ENCODE results near the gene MTLN. TPM values are rescaled to one million over a fixed set of nuclear protein-coding genes. Genes with fewer than 3 reads are reported as not detected.
"Not testable (repeated sequence)": the region's sequence is repeated elsewhere in the genome, so short reads cannot be mapped to it uniquely, and the experiment has no call there.

MTLN gene
- total RNA-seq, 1 donor from 2014 or later = 17.3 TPM

GRCh38 chr2:110221938-110222337, 9.6 kb upstream of the MTLN start:
- Mint-ChIP-seq H3K4me1 (ENCODE audit: low read depth) (peaks cover 10% of the 10 kb centered on the region), H3K27me3 (ENCODE audit: low read depth) (peaks cover 56% of the 10 kb centered on the region)

DNA sequence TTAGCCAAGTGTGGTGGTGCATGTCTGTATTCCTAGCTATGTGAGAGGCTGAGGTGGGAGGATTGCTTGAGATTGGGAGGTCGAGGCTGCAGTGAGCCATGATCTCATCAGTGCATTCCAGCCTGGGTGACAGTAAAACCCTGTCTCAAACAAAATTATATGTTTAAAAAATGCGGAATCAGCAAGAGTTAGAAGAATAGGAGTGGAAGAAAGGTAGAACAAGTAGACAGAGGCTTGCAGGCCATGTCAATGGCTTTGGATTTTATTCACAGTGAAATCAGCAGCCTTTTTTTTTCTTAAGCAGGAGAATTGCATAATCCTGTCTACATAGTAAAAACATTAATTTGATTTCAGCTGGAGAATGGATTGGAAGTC, 7.8 kb upstream of the MTLN start:
- no peak for DNase-seq (ENCODE audit: low spot score)
- TF ChIP-seq, protein P1, sequence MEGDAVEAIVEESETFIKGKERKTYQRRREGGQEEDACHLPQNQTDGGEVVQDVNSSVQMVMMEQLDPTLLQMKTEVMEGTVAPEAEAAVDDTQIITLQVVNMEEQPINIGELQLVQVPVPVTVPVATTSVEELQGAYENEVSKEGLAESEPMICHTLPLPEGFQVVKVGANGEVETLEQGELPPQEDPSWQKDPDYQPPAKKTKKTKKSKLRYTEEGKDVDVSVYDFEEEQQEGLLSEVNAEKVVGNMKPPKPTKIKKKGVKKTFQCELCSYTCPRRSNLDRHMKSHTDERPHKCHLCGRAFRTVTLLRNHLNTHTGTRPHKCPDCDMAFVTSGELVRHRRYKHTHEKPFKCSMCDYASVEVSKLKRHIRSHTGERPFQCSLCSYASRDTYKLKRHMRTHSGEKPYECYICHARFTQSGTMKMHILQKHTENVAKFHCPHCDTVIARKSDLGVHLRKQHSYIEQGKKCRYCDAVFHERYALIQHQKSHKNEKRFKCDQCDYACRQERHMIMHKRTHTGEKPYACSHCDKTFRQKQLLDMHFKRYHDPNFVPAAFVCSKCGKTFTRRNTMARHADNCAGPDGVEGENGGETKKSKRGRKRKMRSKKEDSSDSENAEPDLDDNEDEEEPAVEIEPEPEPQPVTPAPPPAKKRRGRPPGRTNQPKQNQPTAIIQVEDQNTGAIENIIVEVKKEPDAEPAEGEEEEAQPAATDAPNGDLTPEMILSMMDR (IDR thresholded peaks at IDR 0.05) = no peak
- Mint-ChIP-seq H3K9me3 (ENCODE audit: low read depth) (peaks cover 3% of the 10 kb centered on the region), H3K4me3 (ENCODE audit: unreplicated experiment) (no peak overlapping the region), H3K4me1 (ENCODE audit: low read depth) (peaks cover 10% of the 10 kb centered on the region), H3K36me3 (ENCODE audit: low read depth) (peaks cover 1% of the 10 kb centered on the region), H3K27me3 (ENCODE audit: low read depth) (peaks cover 61% of the 10 kb centered on the region), H3K27ac (ENCODE audit: unreplicated experiment) (no peak overlapping the region)

More at GRCh38 chr2:110221938-110222337, 9.6 kb upstream of the MTLN start:
- H3K27ac Mint-ChIP-seq (ENCODE audit: unreplicated experiment) = no peak overlapping the region
- TF ChIP-seq, protein P1 (IDR thresholded peaks at IDR 0.05) = no peak
- H3K9me3 Mint-ChIP-seq (ENCODE audit: low read depth) = peaks cover 3% of the 10 kb centered on the region
- no peak for DNase-seq (ENCODE audit: low spot score)
- H3K4me3 Mint-ChIP-seq (ENCODE audit: unreplicated experiment) = no peak overlapping the region
- H3K36me3 Mint-ChIP-seq (ENCODE audit: low read depth) = peaks cover 1% of the 10 kb centered on the region

- Mint-ChIP-seq H3K4me3 (ENCODE audit: unreplicated experiment) (no peak overlapping the region), H3K36me3 (ENCODE audit: low read depth) (peaks cover 1% of the 10 kb centered on the region), H3K27me3 (ENCODE audit: low read depth) (peaks cover 63% of the 10 kb centered on the region), H3K4me1 (ENCODE audit: low read depth) (peaks cover 10% of the 10 kb centered on the region), H3K9me3 (ENCODE audit: low read depth) (peaks cover 3% of the 10 kb centered on the region), H3K27ac (ENCODE audit: unreplicated experiment) (no peak overlapping the region)
- TF ChIP-seq, protein P1 (IDR thresholded peaks at IDR 0.05) = no peak
- DNase-seq (ENCODE audit: low spot score) = no peak
These were observed 7.3 kb upstream of the MTLN start for GRCh38 chr2:110219496-110220189.

- not testable (repeated sequence) for H3K9me3 Mint-ChIP-seq (ENCODE audit: low read depth); H3K27ac Mint-ChIP-seq (ENCODE audit: unreplicated experiment); H3K4me3 Mint-ChIP-seq (ENCODE audit: unreplicated experiment); DNase-seq (ENCODE audit: low spot score); H3K36me3 Mint-ChIP-seq (ENCODE audit: low read depth)
- Mint-ChIP-seq H3K4me1 (ENCODE audit: low read depth) (peaks cover 10% of the 10 kb centered on the region), H3K27me3 (ENCODE audit: low read depth) (peaks cover 62% of the 10 kb centered on the region)
These were observed 6.5 kb upstream of the MTLN start for GRCh38 chr2:110218889-110219288.

- TF ChIP-seq, protein P1 (IDR thresholded peaks at IDR 0.05) = no peak
- no peak overlapping the region for H3K4me3 Mint-ChIP-seq (ENCODE audit: unreplicated experiment)
- H3K9me3 Mint-ChIP-seq (ENCODE audit: low read depth) = peaks cover 6% of the 10 kb centered on the region
- peaks cover 10% of the 10 kb centered on the region for H3K4me1 Mint-ChIP-seq (ENCODE audit: low read depth)
- no peak overlapping the region for H3K27ac Mint-ChIP-seq (ENCODE audit: unreplicated experiment)
- peaks cover 49% of the 10 kb centered on the region for H3K27me3 Mint-ChIP-seq (ENCODE audit: low read depth)
- H3K36me3 Mint-ChIP-seq (ENCODE audit: low read depth) = no peaks in the 10 kb centered on the region
- no peak for DNase-seq (ENCODE audit: low spot score)
These were observed 4.5 kb upstream of the MTLN start for GRCh38 chr2:110216803-110217202.

DNA sequence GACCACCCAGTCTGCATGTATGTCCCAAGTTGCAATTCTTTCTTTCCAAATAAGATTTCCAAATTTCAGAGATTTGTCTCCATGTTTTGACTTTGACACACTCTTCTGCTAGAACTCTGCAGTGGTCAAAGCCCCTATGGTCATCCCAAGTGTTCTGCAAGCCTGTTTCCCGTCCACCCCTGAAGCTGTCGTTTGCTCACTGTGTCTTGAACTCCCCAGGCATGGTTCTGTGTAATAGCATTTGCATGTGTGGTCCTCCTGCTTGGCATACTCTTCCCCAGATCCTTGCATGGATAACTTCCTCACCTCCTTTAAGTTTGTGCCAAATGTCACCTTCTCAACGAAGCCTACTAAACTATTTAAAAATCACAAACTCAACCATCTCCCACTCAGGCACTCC, 3.9 kb upstream of the MTLN start:
- H3K4me3 Mint-ChIP-seq (ENCODE audit: unreplicated experiment) = no peak overlapping the region
- H3K4me1 Mint-ChIP-seq (ENCODE audit: low read depth) = peaks cover 14% of the 10 kb centered on the region
- H3K27ac Mint-ChIP-seq (ENCODE audit: unreplicated experiment) = no peak overlapping the region
- H3K36me3 Mint-ChIP-seq (ENCODE audit: low read depth) = no peaks in the 10 kb centered on the region
- H3K27me3 Mint-ChIP-seq (ENCODE audit: low read depth) = peaks cover 43% of the 10 kb centered on the region
- TF ChIP-seq, protein P1 (IDR thresholded peaks at IDR 0.05) = no peak
- DNase-seq (ENCODE audit: low spot score) = no peak
- H3K9me3 Mint-ChIP-seq (ENCODE audit: low read depth) = peaks cover 4% of the 10 kb centered on the region

All from chondrocyte (in vitro differentiated cells).